Measurements from ENCODE around the gene RAD1.

DNA sequence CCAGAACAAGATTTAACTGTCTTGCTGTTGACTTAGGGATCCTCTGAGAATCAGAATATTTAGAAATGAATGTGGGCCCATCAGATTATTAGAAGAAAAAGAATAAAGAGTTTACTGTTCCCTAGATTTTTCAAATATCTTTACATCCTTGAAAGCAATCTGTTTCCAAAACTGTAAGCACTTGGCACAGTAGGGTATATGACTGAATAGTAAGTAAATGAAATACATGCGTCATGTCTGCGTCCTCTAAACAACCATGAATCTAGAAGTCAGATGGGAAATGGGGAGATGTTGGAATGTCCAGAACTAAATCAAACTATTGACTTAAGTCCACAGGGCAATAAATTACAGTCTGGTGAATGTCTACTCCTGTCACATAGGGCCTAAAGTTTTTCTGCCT is 50.2 kb downstream of the RAD1 start:
- TF ChIP-seq, protein P1, sequence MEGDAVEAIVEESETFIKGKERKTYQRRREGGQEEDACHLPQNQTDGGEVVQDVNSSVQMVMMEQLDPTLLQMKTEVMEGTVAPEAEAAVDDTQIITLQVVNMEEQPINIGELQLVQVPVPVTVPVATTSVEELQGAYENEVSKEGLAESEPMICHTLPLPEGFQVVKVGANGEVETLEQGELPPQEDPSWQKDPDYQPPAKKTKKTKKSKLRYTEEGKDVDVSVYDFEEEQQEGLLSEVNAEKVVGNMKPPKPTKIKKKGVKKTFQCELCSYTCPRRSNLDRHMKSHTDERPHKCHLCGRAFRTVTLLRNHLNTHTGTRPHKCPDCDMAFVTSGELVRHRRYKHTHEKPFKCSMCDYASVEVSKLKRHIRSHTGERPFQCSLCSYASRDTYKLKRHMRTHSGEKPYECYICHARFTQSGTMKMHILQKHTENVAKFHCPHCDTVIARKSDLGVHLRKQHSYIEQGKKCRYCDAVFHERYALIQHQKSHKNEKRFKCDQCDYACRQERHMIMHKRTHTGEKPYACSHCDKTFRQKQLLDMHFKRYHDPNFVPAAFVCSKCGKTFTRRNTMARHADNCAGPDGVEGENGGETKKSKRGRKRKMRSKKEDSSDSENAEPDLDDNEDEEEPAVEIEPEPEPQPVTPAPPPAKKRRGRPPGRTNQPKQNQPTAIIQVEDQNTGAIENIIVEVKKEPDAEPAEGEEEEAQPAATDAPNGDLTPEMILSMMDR (IDR thresholded peaks at IDR 0.05), result no peak
- TF ChIP-seq POLR2A (IDR thresholded peaks at IDR 0.05), result no peak
